Right cardiac atrium (tissue), 5 donors: ENCODE measurements around the gene STUM. TPM values are rescaled to one million over a fixed set of nuclear protein-coding genes. Genes with fewer than 3 reads are reported as not detected.

Source experiments
- ATAC-seq, 2 donors: fragments of 200-7000 bp; cut with Tn5 transposase; one replicate each; pipeline versions ENCODE4 v1.8.0 to v1.9.1; 2020; ENCODE audit warnings: moderate library complexity in 2 of 2, mild to moderate bottlenecking in 1 of 2
- DNase-seq, 3 donors: peaks; one replicate each; pipeline ENCODE4 v3.0.0-alpha.2; 2020
- H3K27ac ChIP-seq: one replicate; pipeline ENCODE4 v1.5.1; 2013; ENCODE audit warnings: mild to moderate bottlenecking, low read length, control low read depth, moderate library complexity
- H3K27me3 ChIP-seq: one replicate; pipeline ENCODE4 v1.6.1; 2013; ENCODE audit not compliant: control insufficient read depth, insufficient read depth
- H3K4me1 ChIP-seq: one replicate; pipeline ENCODE4 v1.6.1; 2013; ENCODE audit warnings: low read length; ENCODE audit not compliant: control insufficient read depth, insufficient read depth
- H3K4me3 ChIP-seq: one replicate; pipeline ENCODE4 v1.5.1; 2013; ENCODE audit warnings: low read length, control low read depth
- H3K9me3 ChIP-seq: one replicate; pipeline ENCODE4 v1.6.1; 2013; ENCODE audit warnings: low read length; ENCODE audit not compliant: control insufficient read depth
- WGBS: extraction: QIAGEN DNeasy Blood & Tissue Kit; methylation state at CpG from one replicate; pipeline ENCODE4 v1.1.7; 2013; 5-methylcytosine and 5-hydroxymethylcytosine counted together
- intact Hi-C, 4 donors: fragments of 100-400 bp; cut with DNase I; formaldehyde crosslinking; loops; one replicate each; pipeline versions ENCODE4 v1.11.0 to v1.14.0; 2022 to 2023
- polyA plus RNA-seq: library from polyadenylated mRNA; stranded (reverse); fragments of 200-250 nt; gene quantifications from one replicate; pipeline ENCODE4 v1.2.3, GENCODE V29; 2013
- total RNA-seq, 4 donors: library from RNA; stranded (reverse); fragmentation: NEBNext Ultra II Directional; extraction: Animal tissue kit (Norgen Biotek cat#: 25700); gene quantifications; one replicate each; pipeline ENCODE4 v1.2.1, GENCODE V29; 2021
- donor health status: healthy with polysubstance abuse.
- donor health status: DM: no; HTN: yes; CAD: no.
- donor health status: DM: no; HTN: no; CAD: no.
- donor health status: DM: no; HTN: yes; CAD: no; lungs with severe emphysema.
- donor health status: DM: yes; HTN: yes; CAD: no.

STUM gene
- total and polyA plus RNA-seq, 5 donors = 0.47 to 1.2 (median 0.71) TPM

- Histone ChIP-seq H3K4me1 (no peaks in the 10 kb centered on the region), H3K4me3 (no peak overlapping the region), H3K27me3 (no peaks in the 10 kb centered on the region), H3K9me3 (no peaks in the 10 kb centered on the region), H3K27ac (no peak overlapping the region)
- ATAC-seq (no peak), DNase-seq (no peak)
- WGBS = 82% methylated on average over 9 of the region's 9 CpGs
- intact Hi-C loops = no loop called here
Observed at GRCh38 chr1:226520640-226521355, 27.8 kb upstream of the STUM start.

GRCh38 chr1:226523646-226524406 lies 24.7 kb upstream of the STUM start:
- Histone ChIP-seq H3K9me3 (no peaks in the 10 kb centered on the region), H3K27me3 (no peaks in the 10 kb centered on the region), H3K27ac (no peak overlapping the region), H3K4me3 (no peak overlapping the region), H3K4me1 (no peaks in the 10 kb centered on the region)
- ATAC-seq (no peak), DNase-seq (no peak)
- intact Hi-C loops = no loop called here
- WGBS = 78% methylated on average over 8 of the region's 8 CpGs

- intact Hi-C loops = no loop called here
- H3K27me3 ChIP-seq = no peaks in the 10 kb centered on the region
Observed at GRCh38 chr1:226524547-226524946, 24.0 kb upstream of the STUM start.

GRCh38 chr1:226525750-226526149 lies 22.8 kb upstream of the STUM start:
- no peaks in the 10 kb centered on the region for H3K9me3 ChIP-seq
- H3K27ac ChIP-seq = no peak overlapping the region
- DNase-seq (no peak), ATAC-seq (no peak)
- 89% methylated on average over 3 of the region's 3 CpGs for WGBS
- intact Hi-C loops = no loop called here
- H3K27me3 ChIP-seq = no peaks in the 10 kb centered on the region
- H3K4me3 ChIP-seq = no peak overlapping the region
- no peaks in the 10 kb centered on the region for H3K4me1 ChIP-seq

More at GRCh38 chr1:226524547-226524946, 24.0 kb upstream of the STUM start:
- H3K9me3 ChIP-seq = no peaks in the 10 kb centered on the region
- H3K4me1 ChIP-seq = no peaks in the 10 kb centered on the region
- ATAC-seq (no peak), DNase-seq (no peak)
- H3K4me3 ChIP-seq = no peak overlapping the region
- no peak overlapping the region for H3K27ac ChIP-seq

GRCh38 chr1:226526801-226527595 lies 21.6 kb upstream of the STUM start:
- Histone ChIP-seq H3K4me3 (no peak overlapping the region), H3K27me3 (no peaks in the 10 kb centered on the region), H3K4me1 (no peaks in the 10 kb centered on the region), H3K9me3 (no peaks in the 10 kb centered on the region), H3K27ac (no peak overlapping the region)
- 71% methylated on average over 21 of the region's 21 CpGs for WGBS
- DNase-seq (peak; percentile 50 to 80 (median 78)), ATAC-seq (peak; percentile 43 to 72)
- intact Hi-C loops = no loop called here

GRCh38 chr1:226529891-226530290 lies 18.7 kb upstream of the STUM start:
- Histone ChIP-seq H3K27ac (no peak overlapping the region), H3K27me3 (no peaks in the 10 kb centered on the region), H3K9me3 (no peaks in the 10 kb centered on the region), H3K4me3 (no peak overlapping the region), H3K4me1 (no peaks in the 10 kb centered on the region)
- intact Hi-C loops = no loop called here
- 87% methylated on average over 7 of the region's 7 CpGs for WGBS
- no peak for DNase-seq
- no peak for ATAC-seq

- 87% methylated on average over 6 of the region's 6 CpGs for WGBS
- Histone ChIP-seq H3K27ac (no peak overlapping the region), H3K4me1 (no peaks in the 10 kb centered on the region), H3K4me3 (no peak overlapping the region), H3K27me3 (no peaks in the 10 kb centered on the region), H3K9me3 (no peaks in the 10 kb centered on the region)
- ATAC-seq (no peak), DNase-seq (no peak)
- intact Hi-C loops = no loop called here
Observed at GRCh38 chr1:226530591-226530990, 18.0 kb upstream of the STUM start.

GRCh38 chr1:226531360-226532093 lies 17.0 kb upstream of the STUM start:
- H3K4me1 ChIP-seq = no peaks in the 10 kb centered on the region
- H3K27me3 ChIP-seq = no peaks in the 10 kb centered on the region
- WGBS = 93% methylated on average over 4 of the region's 4 CpGs
- H3K27ac ChIP-seq = no peak overlapping the region
- DNase-seq (no peak), ATAC-seq (no peak)
- H3K4me3 ChIP-seq = no peak overlapping the region
- intact Hi-C loops = no loop called here
- no peaks in the 10 kb centered on the region for H3K9me3 ChIP-seq

- intact Hi-C loops = no loop called here
- Histone ChIP-seq H3K4me3 (no peak overlapping the region), H3K9me3 (no peaks in the 10 kb centered on the region), H3K4me1 (no peaks in the 10 kb centered on the region), H3K27me3 (no peaks in the 10 kb centered on the region), H3K27ac (no peak overlapping the region)
- 67% methylated on average over 2 of the region's 2 CpGs for WGBS
- ATAC-seq (no peak), DNase-seq (no peak)
Observed at GRCh38 chr1:226532553-226532952, 16.0 kb upstream of the STUM start.

GRCh38 chr1:226533220-226533619 lies 15.3 kb upstream of the STUM start:
- Histone ChIP-seq H3K9me3 (no peaks in the 10 kb centered on the region), H3K27me3 (no peaks in the 10 kb centered on the region), H3K4me3 (no peak overlapping the region), H3K4me1 (no peaks in the 10 kb centered on the region), H3K27ac (no peak overlapping the region)
- 65% methylated on average over 5 of the region's 5 CpGs for WGBS
- no peak for ATAC-seq
- no peak for DNase-seq
- intact Hi-C loops = no loop called here
